Left ventricle myocardium inferior (tissue), 1 donor: ENCODE results near the gene ABCF3. TPM values are rescaled to one million over a fixed set of nuclear protein-coding genes. Genes with fewer than 3 reads are reported as not detected.

Experiments
- DNase-seq: peaks from one replicate; pipeline ENCODE4 v3.0.0-alpha.2; 2020
- H3K27ac ChIP-seq: fragments of 200-600 bp; replicated peaks from 2 replicates; pipeline ENCODE4 v1.8.0; 2021
- H3K27me3 ChIP-seq: fragments of 200-600 bp; 2 replicates; pipeline ENCODE4 v1.8.0; 2021; ENCODE audit warnings: low read depth
- H3K36me3 ChIP-seq: fragments of 200-600 bp; 2 replicates; pipeline ENCODE4 v1.8.0; 2021
- H3K4me1 ChIP-seq: fragments of 200-600 bp; 2 replicates; pipeline ENCODE4 v1.8.0; 2021
- H3K4me3 ChIP-seq: fragments of 200-600 bp; 2 replicates; pipeline ENCODE4 v1.8.0; 2021; ENCODE audit warnings: mild to moderate bottlenecking, moderate library complexity
- H3K9me3 ChIP-seq: fragments of 200-600 bp; replicated peaks from 2 replicates; pipeline ENCODE4 v1.8.0; 2021
- CTCF ChIP-seq: fragments of 200-600 bp; IDR thresholded peaks from 2 replicates; pipeline ENCODE4 v1.8.0; 2021; ENCODE audit warnings: antibody characterized with exemption, mild to moderate bottlenecking, borderline replicate concordance
- intact Hi-C: fragments of 100-400 bp; cut with micrococcal nuclease; formaldehyde crosslinking; loops from one replicate; pipeline ENCODE4 v1.11.0; 2022
- total RNA-seq: library from RNA; stranded (reverse); fragmentation: NEBNext Ultra II Directional; extraction: Animal tissue kit (Norgen Biotek cat#: 25700); gene quantifications from one replicate; pipeline ENCODE4 v1.2.1, GENCODE V29; 2021
- donor health status: DM: no; HTN: yes; CAD: no; lungs with severe emphysema.

ABCF3 gene
- total RNA-seq, 1 donor from 2014 or later: 70.2 TPM

DNA sequence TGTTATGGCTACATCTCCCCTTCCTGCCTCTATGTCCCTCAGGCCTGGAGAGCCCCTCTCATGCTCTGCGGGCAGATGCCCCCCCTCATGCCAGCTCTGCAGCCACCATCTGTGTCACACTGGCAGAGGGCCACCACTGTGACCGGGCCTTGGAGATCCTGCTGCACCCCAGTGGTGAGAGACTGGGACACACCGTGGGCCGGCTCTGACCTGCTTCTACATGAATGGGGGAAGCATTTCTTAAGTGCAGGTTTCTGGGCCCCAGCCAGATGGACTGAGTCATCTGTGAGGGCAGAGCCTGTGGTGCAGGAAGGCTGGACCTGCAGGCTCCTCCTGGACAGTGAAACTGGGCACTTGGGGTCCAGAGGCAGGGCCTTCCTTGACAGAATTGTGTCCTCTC is 48.2 kb downstream of the ABCF3 start:
- Histone ChIP-seq H3K9me3 (no peaks in the 10 kb centered on the region), H3K36me3 (no peaks in the 10 kb centered on the region), H3K4me3 (no peak overlapping the region), H3K27ac (no peak overlapping the region), H3K4me1 (peaks cover 19% of the 10 kb centered on the region), H3K27me3 (peaks cover 86% of the 10 kb centered on the region)
- intact Hi-C loops: no loop called here
- TF ChIP-seq CTCF: no peak
- DNase-seq: no peak

- intact Hi-C loops: no loop called here
- H3K27me3 ChIP-seq: peaks cover 80% of the 10 kb centered on the region
- DNase-seq: no peak
- H3K27ac ChIP-seq: no peak overlapping the region
- no peaks in the 10 kb centered on the region for H3K36me3 ChIP-seq
- peaks cover 13% of the 10 kb centered on the region for H3K4me1 ChIP-seq
- H3K4me3 ChIP-seq: no peak overlapping the region
- no peak for TF ChIP-seq CTCF
- H3K9me3 ChIP-seq: no peaks in the 10 kb centered on the region
Measured at GRCh38 chr3:184234671-184235380, 48.8 kb downstream of the ABCF3 start.

DNA sequence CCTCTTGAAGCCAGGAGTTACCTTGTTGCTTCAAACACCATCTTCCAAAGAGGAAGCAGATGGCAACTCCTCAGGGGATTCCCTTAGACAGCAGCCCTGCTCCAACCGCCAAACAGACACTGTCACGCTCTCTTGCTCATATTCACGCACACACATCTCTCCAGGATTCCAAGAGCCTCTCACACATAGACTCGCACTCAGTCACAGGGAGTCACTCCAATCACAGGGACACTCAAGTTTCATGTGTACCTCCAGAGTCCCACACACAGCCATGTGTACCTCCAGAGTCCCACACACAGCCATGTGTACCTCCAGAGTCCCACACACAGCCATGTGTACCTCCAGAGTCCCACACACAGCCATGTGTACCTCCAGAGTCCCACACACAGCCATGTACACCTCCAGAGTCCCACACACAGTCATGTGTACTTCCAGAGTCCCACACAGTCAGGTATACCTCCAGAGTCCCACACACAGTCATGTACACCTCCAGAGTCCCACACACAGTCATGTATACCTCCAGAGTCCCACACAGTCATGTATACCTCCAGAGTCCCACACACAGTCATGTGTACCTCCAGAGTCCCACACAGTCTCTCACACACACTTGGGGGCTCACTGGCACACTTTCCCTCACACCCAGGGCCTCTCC is 49.5 kb downstream of the ABCF3 start:
- H3K4me3 ChIP-seq: no peak overlapping the region
- peaks cover 73% of the 10 kb centered on the region for H3K27me3 ChIP-seq
- H3K36me3 ChIP-seq: no peaks in the 10 kb centered on the region
- intact Hi-C loops: no loop called here
- no peaks in the 10 kb centered on the region for H3K9me3 ChIP-seq
- no peak for DNase-seq
- peaks cover 6% of the 10 kb centered on the region for H3K4me1 ChIP-seq
- no peak for TF ChIP-seq CTCF
- no peak overlapping the region for H3K27ac ChIP-seq

- H3K36me3 ChIP-seq: no peaks in the 10 kb centered on the region
- DNase-seq: no peak
- no peak for TF ChIP-seq CTCF
- no peak overlapping the region for H3K27ac ChIP-seq
- peaks cover 68% of the 10 kb centered on the region for H3K27me3 ChIP-seq
- intact Hi-C loops: no loop called here
- H3K9me3 ChIP-seq: no peaks in the 10 kb centered on the region
- H3K4me3 ChIP-seq: no peak overlapping the region
- peaks cover under 1% of the 10 kb centered on the region for H3K4me1 ChIP-seq
Measured at GRCh38 chr3:184236033-184236410, 50.0 kb downstream of the ABCF3 start.

DNA sequence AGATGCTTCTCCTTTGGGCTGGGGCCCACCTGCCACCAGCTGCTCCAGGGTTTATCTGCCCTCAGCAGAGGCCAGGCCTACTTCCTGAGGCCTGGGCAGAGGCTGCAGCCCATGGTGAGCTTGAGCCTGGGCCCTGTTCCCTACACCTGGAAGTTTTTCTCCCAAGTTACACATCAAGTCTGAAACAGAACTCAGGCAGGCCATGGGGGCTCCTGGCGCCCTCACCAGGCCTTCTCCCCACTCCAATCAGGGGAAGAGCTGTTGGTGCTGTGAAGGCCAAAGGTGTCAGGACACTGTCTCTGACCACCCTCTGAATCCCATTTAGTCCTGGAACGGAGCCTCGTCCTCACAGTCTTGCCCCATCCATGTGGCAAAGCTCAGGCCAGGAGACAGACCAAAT is 50.6 kb downstream of the ABCF3 start:
- intact Hi-C loops: no loop called here
- H3K27ac ChIP-seq: no peak overlapping the region
- peaks cover 62% of the 10 kb centered on the region for H3K27me3 ChIP-seq
- TF ChIP-seq CTCF: no peak
- no peak for DNase-seq
- H3K4me1 ChIP-seq: peaks cover 6% of the 10 kb centered on the region
- no peaks in the 10 kb centered on the region for H3K36me3 ChIP-seq
- H3K9me3 ChIP-seq: no peaks in the 10 kb centered on the region
- no peak overlapping the region for H3K4me3 ChIP-seq
